Effector CD8-positive, alpha-beta T cell (primary cell): ENCODE data around the gene KRTAP16-1.
"Not testable (repeated sequence)": the region's sequence is repeated elsewhere in the genome, so short reads cannot be mapped to it uniquely, and the experiment has no call there.

Source experiments
- DNase-seq: peaks from one replicate; lab custom pipeline; 2025; lab: John Stamatoyannopoulos, UW

KRTAP16-1 gene

GRCh38 chr17:41301916-41302901, 6.9 kb downstream of the KRTAP16-1 start, which contains the start of gene KRTAP29-1:
Gene KRTAP29-1 (minus strand): TSS chr17:41302851. CDS start chr17:41302851, 0 bp downstream.
- DNase-seq, result no peak

- no peak for DNase-seq
Measured at GRCh38 chr17:41301204-41301790, 7.8 kb downstream of the KRTAP16-1 start.

- no peak for DNase-seq
Measured at GRCh38 chr17:41298458-41299135, 10.5 kb downstream of the KRTAP16-1 start.

- DNase-seq, result no peak
Measured at GRCh38 chr17:41296846-41297245, 12.3 kb downstream of the KRTAP16-1 start.

DNA sequence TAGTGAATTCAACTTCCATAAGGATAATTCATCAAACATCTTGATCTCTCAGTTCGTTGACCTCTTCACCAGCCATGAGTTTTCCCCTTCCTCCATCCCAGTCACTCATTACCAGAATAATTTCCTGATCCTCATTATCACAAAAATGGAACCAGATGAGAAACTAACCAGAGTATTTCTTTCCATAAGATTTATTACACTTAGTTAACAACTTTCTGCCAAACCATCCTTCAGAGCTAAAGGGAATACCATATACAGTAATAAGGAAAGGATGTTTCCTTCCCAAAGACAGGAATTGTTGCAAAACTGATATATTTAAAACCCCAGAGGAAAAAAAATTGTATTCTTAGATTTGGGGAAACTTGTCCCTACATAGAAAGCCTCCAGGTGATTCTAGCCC, 15.1 kb downstream of the KRTAP16-1 start:
- no peak for DNase-seq

DNA sequence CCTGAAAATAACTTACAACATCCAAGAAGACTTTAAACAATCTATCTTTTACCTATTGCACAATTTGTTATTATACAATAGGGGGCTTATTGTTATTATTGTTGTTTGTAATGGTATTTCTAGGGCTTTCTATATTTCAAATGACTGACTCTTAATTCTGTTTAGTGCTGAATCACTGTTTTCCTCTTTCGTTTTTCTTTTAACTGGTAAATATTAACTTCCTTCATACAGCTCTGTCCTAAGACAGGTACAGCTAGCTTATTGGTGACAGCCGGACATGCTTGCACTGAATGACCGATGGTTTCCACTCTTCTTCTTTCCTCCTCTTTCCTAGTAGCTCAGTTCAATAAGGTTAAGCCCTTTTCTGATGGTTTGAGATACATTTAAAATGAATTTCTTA, 22.1 kb downstream of the KRTAP16-1 start:
- DNase-seq, result no peak

DNA sequence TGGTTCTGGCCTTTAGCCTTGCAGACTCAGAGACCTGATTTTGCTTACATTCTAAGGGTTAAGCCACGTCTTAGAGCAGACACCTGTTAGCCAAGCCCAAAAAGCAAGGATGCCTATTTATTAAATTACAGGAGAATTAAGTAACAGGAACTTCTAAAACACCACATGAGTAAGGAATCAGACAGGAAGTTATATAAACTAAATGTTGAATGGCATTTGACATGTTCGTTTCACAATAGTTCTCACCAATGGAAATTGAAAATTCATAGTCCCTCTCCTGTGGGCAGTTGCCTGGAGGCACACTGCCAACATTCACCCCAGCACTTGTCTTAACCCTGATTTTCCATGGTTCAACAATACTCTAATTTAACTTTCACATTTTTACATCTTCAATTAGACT, 24.6 kb downstream of the KRTAP16-1 start:
- no peak for DNase-seq

DNA sequence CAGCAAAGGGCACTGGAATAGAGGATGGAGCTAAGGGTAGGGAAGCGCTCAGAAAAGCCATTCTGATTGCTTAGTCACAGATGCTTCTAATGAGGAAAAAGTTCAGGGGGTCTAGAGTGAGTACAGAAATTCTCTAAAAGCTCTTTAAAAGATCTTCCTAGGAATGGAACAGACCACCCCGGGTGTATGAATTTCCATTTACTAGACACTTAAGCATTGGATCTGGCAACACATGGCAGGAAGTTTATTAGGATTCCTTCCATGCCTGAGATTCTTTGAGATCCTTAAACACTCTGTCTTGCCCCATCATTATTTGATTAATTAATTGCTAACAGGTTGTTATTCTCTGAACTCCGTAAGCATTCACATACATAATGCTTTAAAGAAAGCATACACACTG, 25.1 kb downstream of the KRTAP16-1 start:
- DNase-seq, result no peak

GRCh38 chr17:41278176-41278955, 30.7 kb downstream of the KRTAP16-1 start:
- DNase-seq, result no peak

DNA sequence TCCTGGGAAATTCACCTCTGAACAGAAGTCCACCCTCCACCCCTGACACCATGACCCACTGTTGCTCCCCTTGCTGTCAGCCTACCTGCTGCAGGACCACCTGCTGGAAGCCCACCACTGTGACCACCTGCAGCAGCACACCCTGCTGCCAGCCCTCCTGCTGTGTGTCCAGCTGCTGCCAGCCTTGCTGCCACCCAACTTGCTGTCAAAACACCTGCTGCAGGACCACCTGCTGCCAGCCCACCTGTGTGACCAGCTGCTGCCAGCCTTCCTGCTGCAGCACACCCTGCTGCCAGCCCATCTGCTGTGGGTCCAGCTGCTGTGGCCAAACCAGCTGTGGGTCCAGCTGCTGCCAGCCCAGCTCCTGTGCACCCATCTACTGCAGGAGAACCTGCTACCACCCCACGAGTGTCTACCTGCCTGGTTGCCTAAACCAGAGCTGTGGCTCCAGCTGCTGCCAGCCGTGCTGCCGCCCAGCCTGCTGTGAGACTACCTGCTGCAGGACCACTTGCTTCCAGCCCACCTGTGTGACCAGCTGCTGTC, 33.4 kb downstream of the KRTAP16-1 start, which contains the start of gene KRTAP9-7:
Gene KRTAP9-7 (plus strand): TSS at position 51 of the 543 bp plus-strand sequence. CDS start 0 bp downstream, at position 51.
- DNase-seq, result not testable (repeated sequence)

- DNase-seq, result no peak
Measured at GRCh38 chr17:41271858-41272257, 37.3 kb downstream of the KRTAP16-1 start.

DNA sequence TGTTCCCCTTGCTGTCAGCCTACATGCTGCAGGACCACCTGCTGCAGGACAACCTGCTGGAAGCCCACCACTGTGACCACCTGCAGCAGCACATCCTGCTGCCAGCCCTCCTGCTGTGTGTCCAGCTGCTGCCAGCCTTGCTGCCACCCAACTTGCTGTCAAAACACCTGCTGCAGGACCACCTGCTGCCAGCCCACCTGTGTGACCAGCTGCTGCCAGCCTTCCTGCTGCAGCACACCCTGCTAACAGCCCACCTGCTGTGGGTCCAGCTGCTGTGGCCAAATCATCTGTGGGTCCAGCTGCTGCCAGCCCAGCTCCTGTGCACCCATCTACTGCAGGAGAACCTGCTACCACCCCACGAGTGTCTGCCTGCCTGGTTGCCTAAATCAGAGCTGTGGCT, 37.8 kb downstream of the KRTAP16-1 start:
- not testable (repeated sequence) for DNase-seq

DNA sequence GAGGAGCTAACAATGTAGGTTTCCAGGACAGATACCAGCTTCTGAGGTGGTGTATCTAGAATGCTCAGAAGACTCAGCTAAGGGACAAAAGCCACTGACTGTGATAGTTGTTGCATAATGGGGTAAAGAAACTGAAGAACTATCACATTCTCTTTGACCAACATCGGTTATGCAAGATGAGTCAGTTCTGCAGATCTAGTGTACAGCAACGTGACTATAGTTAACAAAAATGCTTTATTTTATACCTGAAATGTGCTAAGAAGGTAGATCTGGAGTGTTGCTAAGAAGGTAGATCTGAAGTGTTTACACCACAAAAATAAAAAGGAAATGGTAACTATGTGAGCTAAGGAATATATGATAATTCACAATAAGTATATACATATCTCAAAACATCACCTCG, 41.4 kb downstream of the KRTAP16-1 start:
- no peak for DNase-seq

DNA sequence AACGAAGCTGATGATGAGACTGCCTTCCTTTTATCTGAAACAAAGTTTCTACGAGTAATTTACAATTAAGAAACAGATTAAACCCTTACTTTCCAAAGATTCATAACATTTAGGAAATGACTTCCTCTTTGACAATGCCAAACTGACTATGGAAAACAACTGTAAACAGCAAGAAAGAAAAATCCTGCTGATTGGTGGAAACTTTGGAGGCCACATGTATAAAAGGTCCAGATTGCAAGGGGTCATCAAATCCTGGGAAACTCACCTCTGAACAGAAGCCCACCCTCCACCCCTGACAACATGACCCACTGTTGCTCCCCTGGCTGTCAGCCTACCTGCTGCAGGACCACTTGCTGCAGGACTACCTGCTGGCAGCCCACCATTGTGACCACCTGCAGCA, 44.0 kb downstream of the KRTAP16-1 start, which contains the start of gene KRTAP9-6:
Gene KRTAP9-6 (plus strand): TSS at position 301 of the 400 bp plus-strand sequence. CDS start 0 bp downstream, at position 301.
- no peak for DNase-seq

GRCh38 chr17:41264599-41264998, 44.5 kb downstream of the KRTAP16-1 start:
- no peak for DNase-seq

- no peak for DNase-seq
Measured at GRCh38 chr17:41263212-41263611, 45.9 kb downstream of the KRTAP16-1 start.

DNA sequence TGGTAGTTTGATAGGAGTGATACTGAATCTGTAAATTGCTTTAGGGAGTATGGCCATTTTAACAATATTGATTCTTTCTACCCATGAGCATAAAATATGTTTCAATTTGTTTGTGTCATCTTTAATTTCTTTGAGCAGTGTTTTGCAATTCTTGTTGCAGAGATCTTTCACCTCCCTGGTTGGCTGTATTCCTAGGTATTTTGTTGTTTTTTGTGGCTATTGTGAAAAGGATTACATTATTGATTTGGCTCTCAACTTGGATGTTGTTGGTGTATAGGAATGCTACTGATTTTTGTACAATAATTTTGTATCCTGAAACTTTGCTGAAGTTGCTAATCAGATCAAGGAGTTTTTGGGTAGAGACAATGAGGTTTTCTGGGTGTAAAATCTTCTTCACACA, 50.7 kb downstream of the KRTAP16-1 start:
- DNase-seq, result no peak
